ENCODE data around the gene CCR6.

CCR6 gene

DNA sequence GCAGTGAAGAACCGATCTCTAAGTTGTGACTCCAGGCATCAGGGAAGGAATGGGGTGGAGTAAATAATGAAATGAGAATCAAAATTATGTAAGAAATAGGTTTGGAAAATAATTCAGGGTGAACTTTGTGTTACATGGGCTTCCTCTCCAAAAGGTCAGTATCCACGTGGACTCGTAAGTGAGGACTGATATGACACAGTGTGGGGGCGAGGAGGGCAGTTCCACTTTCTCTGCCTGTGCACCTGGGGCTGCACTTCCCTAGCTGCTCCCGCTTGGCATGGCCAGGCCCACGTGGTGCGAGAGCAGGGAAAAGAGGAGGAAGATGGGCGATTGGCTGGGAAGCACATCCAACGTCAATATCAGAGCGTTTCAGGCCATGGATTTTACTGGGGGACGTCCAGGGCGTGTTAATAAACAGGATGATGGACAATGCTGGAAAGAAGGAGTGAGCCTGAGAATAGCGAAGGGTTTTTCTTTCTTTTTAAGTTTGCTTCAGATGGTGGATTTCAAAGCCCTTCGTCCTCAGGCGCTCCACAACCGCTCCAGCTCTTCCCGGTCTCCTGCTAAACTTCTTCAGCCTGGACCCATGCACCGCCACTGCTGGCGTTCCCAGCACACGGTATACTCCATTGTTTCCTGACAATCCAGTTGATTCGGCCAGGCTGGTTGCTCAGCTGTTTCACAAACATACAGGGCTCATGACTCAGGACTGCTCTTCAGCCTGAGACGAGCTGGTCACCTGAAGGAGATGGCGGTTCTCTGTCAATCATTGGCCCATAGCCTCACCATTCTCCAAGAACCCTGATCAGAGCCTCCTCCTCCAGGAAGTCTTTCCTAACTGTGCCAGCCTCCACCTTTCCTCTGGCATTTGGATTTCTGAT lies 11.8 kb downstream of the CCR6 start:
- TF ChIP-seq CTCF (conservative IDR thresholded peaks at IDR 0.05; ENCODE audit: low read length), result no peak
- DNase-seq (ENCODE audit: low read depth), result no peak
- no peak overlapping the region for H3K4me3 ChIP-seq (ENCODE audit: low read length)

DNA sequence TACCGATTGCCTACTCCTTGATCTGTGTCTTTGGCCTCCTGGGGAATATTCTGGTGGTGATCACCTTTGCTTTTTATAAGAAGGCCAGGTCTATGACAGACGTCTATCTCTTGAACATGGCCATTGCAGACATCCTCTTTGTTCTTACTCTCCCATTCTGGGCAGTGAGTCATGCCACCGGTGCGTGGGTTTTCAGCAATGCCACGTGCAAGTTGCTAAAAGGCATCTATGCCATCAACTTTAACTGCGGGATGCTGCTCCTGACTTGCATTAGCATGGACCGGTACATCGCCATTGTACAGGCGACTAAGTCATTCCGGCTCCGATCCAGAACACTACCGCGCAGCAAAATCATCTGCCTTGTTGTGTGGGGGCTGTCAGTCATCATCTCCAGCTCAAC lies 13.5 kb downstream of the CCR6 start:
- no peak for TF ChIP-seq CTCF (conservative IDR thresholded peaks at IDR 0.05; ENCODE audit: low read length)
- DNase-seq (ENCODE audit: low read depth), result no peak
- no peak overlapping the region for H3K4me3 ChIP-seq (ENCODE audit: low read length)

DNA sequence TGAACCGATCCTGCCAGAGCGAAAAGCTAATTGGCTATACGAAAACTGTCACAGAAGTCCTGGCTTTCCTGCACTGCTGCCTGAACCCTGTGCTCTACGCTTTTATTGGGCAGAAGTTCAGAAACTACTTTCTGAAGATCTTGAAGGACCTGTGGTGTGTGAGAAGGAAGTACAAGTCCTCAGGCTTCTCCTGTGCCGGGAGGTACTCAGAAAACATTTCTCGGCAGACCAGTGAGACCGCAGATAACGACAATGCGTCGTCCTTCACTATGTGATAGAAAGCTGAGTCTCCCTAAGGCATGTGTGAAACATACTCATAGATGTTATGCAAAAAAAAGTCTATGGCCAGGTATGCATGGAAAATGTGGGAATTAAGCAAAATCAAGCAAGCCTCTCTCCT lies 14.2 kb downstream of the CCR6 start:
- DNase-seq (ENCODE audit: low read depth), result no peak
- no peak overlapping the region for H3K4me3 ChIP-seq (ENCODE audit: low read length)
- no peak for TF ChIP-seq CTCF (conservative IDR thresholded peaks at IDR 0.05; ENCODE audit: low read length)

DNA sequence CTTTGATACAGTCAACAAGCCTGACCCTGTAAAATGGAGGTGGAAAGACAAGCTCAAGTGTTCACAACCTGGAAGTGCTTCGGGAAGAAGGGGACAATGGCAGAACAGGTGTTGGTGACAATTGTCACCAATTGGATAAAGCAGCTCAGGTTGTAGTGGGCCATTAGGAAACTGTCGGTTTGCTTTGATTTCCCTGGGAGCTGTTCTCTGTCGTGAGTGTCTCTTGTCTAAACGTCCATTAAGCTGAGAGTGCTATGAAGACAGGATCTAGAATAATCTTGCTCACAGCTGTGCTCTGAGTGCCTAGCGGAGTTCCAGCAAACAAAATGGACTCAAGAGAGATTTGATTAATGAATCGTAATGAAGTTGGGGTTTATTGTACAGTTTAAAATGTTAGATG lies 15.0 kb downstream of the CCR6 start:
- TF ChIP-seq CTCF (conservative IDR thresholded peaks at IDR 0.05; ENCODE audit: low read length), result no peak
- DNase-seq (ENCODE audit: low read depth), result no peak
- no peak overlapping the region for H3K4me3 ChIP-seq (ENCODE audit: low read length)

GRCh38 chr6:167139761-167140160 lies 16.9 kb downstream of the CCR6 start:
- DNase-seq (ENCODE audit: low read depth), result no peak
- TF ChIP-seq CTCF (conservative IDR thresholded peaks at IDR 0.05; ENCODE audit: low read length), result no peak
- H3K4me3 ChIP-seq (ENCODE audit: low read length), result no peak overlapping the region

- no peak overlapping the region for H3K4me3 ChIP-seq (ENCODE audit: low read length)
- no peak for DNase-seq (ENCODE audit: low read depth)
- TF ChIP-seq CTCF (conservative IDR thresholded peaks at IDR 0.05; ENCODE audit: low read length), result no peak
Measured at GRCh38 chr6:167140589-167141474, 17.9 kb downstream of the CCR6 start.
